Heart left ventricle (tissue), 13 donors: ENCODE data around the gene SPATA3.

Experiments
- CTCF ChIP-seq, 12 donors: fragments of 200-600 bp; sonication (generic) in 4 of 12; IDR thresholded peaks; one replicate each; pipeline versions ENCODE4 v1.5.0 to v1.8.0; 2018 to 2022; ENCODE audit warnings: antibody characterized with exemption in 12 of 12, mild to moderate bottlenecking in 5 of 12
- POLR2A ChIP-seq, 2 donors: fragments of 450-650 bp; IDR thresholded peaks; one replicate each; pipeline ENCODE4 v1.6.1; 2017; ENCODE audit warnings: antibody characterized with exemption in 2 of 2, mild to moderate bottlenecking in 2 of 2, moderate library complexity in 2 of 2
- donor health status: ischemic (EF 13 %, LVEDD 7.1; RV severe dilation, severe dysfunction).
- donor health status: DM: no; HTN: yes; CAD: no.
- donor health status: DM: no; HTN: no; CAD: no.
- donor health status: ischemic (EF 25% LVEDD 6.9; RV normal size, moderate dysfunction).
- donor health status: ischemic (EF 25% LVEDD 5.7; RV mildly dilated, moderate dysfunction).
- donor health status: ischemic (EF 35%, LVEDD 5.7; RV mildly dilated, moderate dysfunction).
- donor health status: nonischemic (EF 11% LVEDD 7.7; RV severe dilation, severe dysfunction).
- donor health status: DM: yes; HTN: yes; CAD: no.
- donor health status: PGD.
- donor health status: ischemic (EF 29% LVEDD 5.4; RV normal size, mild dysfunction).
- donor health status: nonischemic (EF 23%, LVEDD 6.1; RV moderate dilation, normal function).

- TF ChIP-seq POLR2A (IDR thresholded peaks at IDR 0.05) (no peak), CTCF (IDR thresholded peaks at IDR 0.05) (no peak)
These were observed 4.4 kb downstream of the SPATA3 start for GRCh38 chr2:231000211-231000904.
